Measurements from ENCODE around the gene SH3BP1.

SH3BP1 gene

DNA sequence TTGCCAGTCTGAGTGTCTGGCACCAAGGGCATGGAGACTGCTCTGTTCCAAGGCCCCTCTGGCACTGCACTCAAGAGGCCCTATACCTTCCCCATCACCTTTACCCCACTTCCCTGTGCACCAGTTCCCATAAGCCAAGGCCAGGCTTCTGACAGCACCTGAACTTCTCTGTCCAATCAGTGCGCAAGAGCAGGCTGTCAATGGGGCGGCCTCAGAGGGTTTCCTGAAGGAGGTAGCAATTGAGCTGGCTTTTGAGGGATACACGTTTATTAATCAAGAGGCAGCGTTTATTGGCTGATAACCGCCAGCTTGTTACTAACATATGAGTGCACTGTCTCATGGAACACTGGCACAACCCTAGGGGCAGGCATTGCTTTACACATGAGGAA lies 2.1 kb downstream of the SH3BP1 start:
- CTCF ChIA-PET = interaction anchor here (1.3 to 10.4 kb wide), 7 partner anchors 12 to 49 kb away, joined by 3 to 298 read pairs (median 44); partner anchors contain the start of genes GGA1, LGALS1, NOL12 and PDXP
- TF ChIP-seq, protein P1, sequence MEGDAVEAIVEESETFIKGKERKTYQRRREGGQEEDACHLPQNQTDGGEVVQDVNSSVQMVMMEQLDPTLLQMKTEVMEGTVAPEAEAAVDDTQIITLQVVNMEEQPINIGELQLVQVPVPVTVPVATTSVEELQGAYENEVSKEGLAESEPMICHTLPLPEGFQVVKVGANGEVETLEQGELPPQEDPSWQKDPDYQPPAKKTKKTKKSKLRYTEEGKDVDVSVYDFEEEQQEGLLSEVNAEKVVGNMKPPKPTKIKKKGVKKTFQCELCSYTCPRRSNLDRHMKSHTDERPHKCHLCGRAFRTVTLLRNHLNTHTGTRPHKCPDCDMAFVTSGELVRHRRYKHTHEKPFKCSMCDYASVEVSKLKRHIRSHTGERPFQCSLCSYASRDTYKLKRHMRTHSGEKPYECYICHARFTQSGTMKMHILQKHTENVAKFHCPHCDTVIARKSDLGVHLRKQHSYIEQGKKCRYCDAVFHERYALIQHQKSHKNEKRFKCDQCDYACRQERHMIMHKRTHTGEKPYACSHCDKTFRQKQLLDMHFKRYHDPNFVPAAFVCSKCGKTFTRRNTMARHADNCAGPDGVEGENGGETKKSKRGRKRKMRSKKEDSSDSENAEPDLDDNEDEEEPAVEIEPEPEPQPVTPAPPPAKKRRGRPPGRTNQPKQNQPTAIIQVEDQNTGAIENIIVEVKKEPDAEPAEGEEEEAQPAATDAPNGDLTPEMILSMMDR (IDR thresholded peaks at IDR 0.05; ENCODE audit: control extremely low read depth, extremely low read depth, low read depth, missing control alignments) = no peak
- POLR2A ChIA-PET = no interaction called here
- DNase-seq (ENCODE audit: extremely low spot score) = no peak

DNA sequence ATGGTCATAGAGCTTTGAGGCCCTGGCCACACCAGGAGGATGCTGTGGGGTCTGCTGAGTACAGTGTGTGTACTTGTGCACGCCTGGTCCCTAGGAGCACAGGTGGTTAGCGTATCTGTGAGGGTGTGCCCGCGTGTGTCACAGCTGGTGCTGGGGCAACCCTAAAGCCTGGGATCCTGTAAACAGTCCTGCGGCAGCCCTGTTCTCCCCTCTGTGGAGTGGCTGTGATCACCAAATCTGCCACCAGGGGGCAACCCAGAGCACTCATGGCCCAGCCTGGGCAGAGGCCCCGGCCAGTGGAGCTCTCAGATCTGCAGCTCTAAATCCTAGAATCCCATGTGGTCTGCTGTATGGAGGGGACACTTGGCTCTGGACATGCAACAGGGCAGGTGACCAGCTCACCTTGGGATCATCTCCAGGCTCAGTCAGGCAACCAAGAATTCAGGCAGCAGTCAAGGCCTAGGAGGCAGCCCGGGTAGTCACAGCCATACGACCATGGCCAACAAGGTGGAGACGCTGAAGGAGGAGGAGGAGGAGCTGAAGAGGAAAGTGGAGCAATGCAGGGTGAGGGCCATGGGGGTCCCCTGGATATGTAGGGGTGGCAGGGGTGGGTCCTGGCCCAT lies 3.9 kb downstream of the SH3BP1 start:
- ChIA-PET POLR2A (interaction anchor here (0.5 to 2.0 kb wide), 6 partner anchors 10 to 38 kb away, joined by 3 to 8 read pairs (median 6); partner anchors contain the start of genes LGALS1 and PDXP), CTCF (interaction anchor here (0.6 to 10.4 kb wide), 42 partner anchors 9 to 321 kb away, joined by 3 to 298 read pairs (median 4); partner anchors contain the start of genes ANKRD54, GCAT, GGA1 and LGALS1)
- TF ChIP-seq, protein P1 (IDR thresholded peaks at IDR 0.05; ENCODE audit: control extremely low read depth, extremely low read depth, low read depth, missing control alignments) = peak; percentile 90
- DNase-seq (ENCODE audit: extremely low spot score) = peak; percentile 86

DNA sequence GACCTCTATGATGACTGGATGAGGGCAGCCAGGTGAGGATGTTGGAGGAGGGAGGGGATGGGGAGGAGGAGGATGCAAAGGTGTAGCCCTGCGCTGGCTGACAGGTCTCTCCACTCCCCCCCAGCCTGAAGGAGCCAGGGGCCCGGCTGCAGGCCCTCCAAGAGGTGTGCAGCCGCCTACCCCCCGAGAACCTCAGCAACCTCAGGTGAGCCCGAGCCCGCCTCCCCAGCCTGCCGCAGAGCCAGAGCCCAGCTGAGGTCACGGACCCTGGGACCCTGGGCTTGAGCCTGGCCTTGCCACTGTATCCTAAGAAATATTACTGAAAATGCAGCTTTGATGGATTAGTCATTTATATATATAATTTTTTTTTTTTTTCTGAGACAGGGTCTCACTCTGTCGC lies 7.8 kb downstream of the SH3BP1 start:
- TF ChIP-seq, protein P1 (IDR thresholded peaks at IDR 0.05; ENCODE audit: control extremely low read depth, extremely low read depth, low read depth, missing control alignments) = no peak
- POLR2A ChIA-PET = no interaction called here
- CTCF ChIA-PET = interaction anchor here (1.5 to 10.4 kb wide), 2 partner anchors 11 to 18 kb away, joined by 7 to 248 read pairs; partner anchors contain the start of gene PDXP
- DNase-seq (ENCODE audit: extremely low spot score) = no peak

- DNase-seq (ENCODE audit: extremely low spot score) = no peak
- ChIA-PET POLR2A (no interaction called here), CTCF (interaction anchor here (0.9 to 10.4 kb wide), 4 partner anchors 10 to 33 kb away, joined by 3 to 248 read pairs (median 6); partner anchors contain the start of genes LGALS1 and PDXP)
- TF ChIP-seq, protein P1 (IDR thresholded peaks at IDR 0.05; ENCODE audit: control extremely low read depth, extremely low read depth, low read depth, missing control alignments) = no peak
Measured at GRCh38 chr22:37647928-37648327, 8.5 kb downstream of the SH3BP1 start.

DNA sequence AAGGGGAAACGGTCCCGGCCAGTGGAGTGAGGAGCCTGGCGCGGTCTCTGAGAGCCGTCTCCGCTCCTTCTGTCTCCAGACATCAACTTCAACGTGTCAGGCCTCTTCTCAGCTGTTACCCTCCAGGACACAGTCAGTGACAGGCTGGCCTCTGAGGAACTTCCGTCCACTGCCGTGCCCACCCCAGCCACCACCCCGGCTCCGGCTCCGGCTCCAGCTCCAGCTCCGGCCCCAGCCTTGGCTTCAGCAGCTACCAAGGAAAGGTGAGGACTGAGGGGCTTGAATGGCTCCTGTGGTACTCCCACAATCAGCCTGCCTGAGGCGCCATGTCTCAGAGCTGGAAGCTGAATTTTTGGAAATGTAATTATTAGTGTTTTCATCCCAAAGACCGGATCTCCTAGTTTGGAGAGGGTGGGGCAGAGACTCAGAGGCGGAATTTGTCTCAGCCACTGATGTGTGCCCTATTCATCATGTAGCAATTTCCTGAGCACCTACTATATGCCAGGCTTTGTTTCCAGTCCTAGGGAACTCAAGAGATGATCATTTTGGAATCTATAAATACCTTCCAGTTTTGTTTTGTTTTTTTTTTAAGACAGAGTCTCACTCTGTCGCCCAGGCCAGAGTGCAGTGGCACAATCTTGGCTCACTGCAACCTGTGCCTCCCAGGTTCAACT lies 11.1 kb downstream of the SH3BP1 start:
- ChIA-PET CTCF (interaction anchor here (0.8 to 1.1 kb wide), 2 partner anchors 23 to 31 kb away, joined by 3 read pairs; no protein-coding TSS in a partner anchor), POLR2A (no interaction called here)
- TF ChIP-seq, protein P1 (IDR thresholded peaks at IDR 0.05; ENCODE audit: control extremely low read depth, extremely low read depth, low read depth, missing control alignments) = no peak
- no peak for DNase-seq (ENCODE audit: extremely low spot score)

DNA sequence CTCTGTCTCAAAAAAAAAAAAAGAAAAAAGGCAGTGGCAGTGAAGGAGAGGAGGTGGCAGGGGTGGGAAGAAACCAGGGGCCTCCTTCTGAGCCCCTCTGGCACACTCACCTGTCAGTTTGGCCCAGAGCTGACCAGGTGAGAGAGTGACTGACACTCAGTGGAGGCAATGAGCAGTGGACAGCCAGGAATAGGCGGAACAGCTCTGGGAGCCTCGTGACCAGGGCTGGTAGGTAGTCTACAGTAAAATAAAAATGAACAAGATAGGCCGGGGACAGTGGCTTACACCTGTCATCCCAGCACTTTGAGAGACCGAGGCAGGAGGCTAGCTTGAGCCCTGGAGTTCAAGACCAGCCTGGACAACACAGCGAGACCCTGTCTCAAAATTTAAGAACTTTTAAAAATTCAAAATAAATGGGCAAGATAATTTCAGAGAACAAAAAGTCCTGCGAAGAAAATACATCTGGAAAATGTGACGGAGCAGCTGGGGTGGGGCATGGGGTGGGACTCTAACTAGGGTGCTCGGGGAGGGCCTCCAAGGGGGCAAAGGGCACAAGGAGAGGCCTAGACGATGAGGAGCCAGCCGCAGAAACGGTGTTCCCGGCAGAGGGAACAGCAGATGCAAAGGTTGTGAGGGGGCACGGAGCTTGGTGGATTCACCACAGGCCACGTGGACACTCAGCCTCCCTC lies 15.2 kb downstream of the SH3BP1 start:
- ChIA-PET POLR2A (no interaction called here), CTCF (interaction anchor here (1.2 to 21.9 kb wide), 3 partner anchors 12 to 48 kb away, joined by 3 to 315 read pairs (median 179); partner anchors contain the start of genes LGALS1 and NOL12)
- TF ChIP-seq, protein P1 (IDR thresholded peaks at IDR 0.05; ENCODE audit: control extremely low read depth, extremely low read depth, low read depth, missing control alignments) = no peak
- DNase-seq (ENCODE audit: extremely low spot score) = no peak
